Endothelial cell (in vitro differentiated cells): ENCODE data around the gene PRAME. TPM values are rescaled to one million over a fixed set of nuclear protein-coding genes. Genes with fewer than 3 reads are reported as not detected.
"Not testable (repeated sequence)": the region's sequence is repeated elsewhere in the genome, so short reads cannot be mapped to it uniquely, and the experiment has no call there.

Source experiments
- DNase-seq: peaks from one replicate; pipeline ENCODE4 v3.0.0; 2021; ENCODE audit warnings: low spot score
- H3K27ac Mint-ChIP-seq: one replicate; pipeline ENCODE4 v1.8.0; 2021; ENCODE audit warnings: mixed read lengths, inconsistent platforms; ENCODE audit not compliant: unreplicated experiment
- H3K27me3 Mint-ChIP-seq: one replicate; pipeline ENCODE4 v1.8.0; 2021; ENCODE audit warnings: mild to moderate bottlenecking, moderate library complexity, mixed read lengths, inconsistent platforms; ENCODE audit not compliant: unreplicated experiment
- H3K36me3 Mint-ChIP-seq: one replicate; pipeline ENCODE4 v1.8.0; 2021; ENCODE audit warnings: mild to moderate bottlenecking, low read depth, mixed read lengths, inconsistent platforms; ENCODE audit not compliant: unreplicated experiment
- H3K4me1 Mint-ChIP-seq: one replicate; pipeline ENCODE4 v1.8.0; 2021; ENCODE audit warnings: mild to moderate bottlenecking, mixed read lengths, inconsistent platforms; ENCODE audit not compliant: unreplicated experiment
- H3K4me3 Mint-ChIP-seq: one replicate; pipeline ENCODE4 v1.8.0; 2021; ENCODE audit warnings: mild to moderate bottlenecking, mixed read lengths, inconsistent platforms; ENCODE audit not compliant: unreplicated experiment
- H3K9me3 Mint-ChIP-seq: one replicate; pipeline ENCODE4 v1.8.0; 2021; ENCODE audit warnings: mixed read lengths, inconsistent platforms; ENCODE audit not compliant: unreplicated experiment
- total RNA-seq: library from RNA; stranded (reverse); fragmentation: NEBNext Ultra II Directional; extraction: Animal tissue kit (Norgen Biotek cat#: 25700); gene quantifications from one replicate; pipeline ENCODE4 v1.2.1, GENCODE V29; 2021; ENCODE audit not compliant: unreplicated experiment
- TF ChIP-seq, protein P1 (sequence below): fragments of 200-600 bp; sonication (generic); IDR thresholded peaks from one replicate; pipeline ENCODE4 v1.5.0; 2021; ENCODE audit warnings: antibody characterized with exemption; ENCODE audit not compliant: unreplicated experiment

Gene PRAME
- total RNA-seq, 1 donor from 2014 or later = not detected

DNA sequence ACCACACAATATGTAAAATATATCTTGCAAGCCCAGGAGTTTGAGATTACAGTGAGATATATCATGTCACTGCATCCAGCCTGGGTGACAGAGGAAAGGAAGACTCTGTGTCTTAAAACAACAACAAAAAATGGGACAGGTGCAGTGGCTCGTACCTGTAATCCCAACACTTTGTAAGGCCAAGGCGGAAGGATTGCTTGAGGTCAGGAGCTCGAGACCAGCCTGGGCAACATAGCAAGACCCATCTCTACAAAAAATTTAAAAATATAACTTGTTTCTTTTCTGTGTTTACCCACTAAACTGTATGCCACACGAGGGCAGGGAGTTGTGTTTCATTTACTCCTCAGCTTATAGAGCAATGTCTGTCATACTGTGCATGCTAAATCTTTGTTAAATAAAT lies 42.1 kb downstream of the PRAME start:
- no peaks in the 10 kb centered on the region for H3K27me3 Mint-ChIP-seq
- H3K36me3 Mint-ChIP-seq = no peaks in the 10 kb centered on the region
- H3K27ac Mint-ChIP-seq = no peak overlapping the region
- TF ChIP-seq, protein P1, sequence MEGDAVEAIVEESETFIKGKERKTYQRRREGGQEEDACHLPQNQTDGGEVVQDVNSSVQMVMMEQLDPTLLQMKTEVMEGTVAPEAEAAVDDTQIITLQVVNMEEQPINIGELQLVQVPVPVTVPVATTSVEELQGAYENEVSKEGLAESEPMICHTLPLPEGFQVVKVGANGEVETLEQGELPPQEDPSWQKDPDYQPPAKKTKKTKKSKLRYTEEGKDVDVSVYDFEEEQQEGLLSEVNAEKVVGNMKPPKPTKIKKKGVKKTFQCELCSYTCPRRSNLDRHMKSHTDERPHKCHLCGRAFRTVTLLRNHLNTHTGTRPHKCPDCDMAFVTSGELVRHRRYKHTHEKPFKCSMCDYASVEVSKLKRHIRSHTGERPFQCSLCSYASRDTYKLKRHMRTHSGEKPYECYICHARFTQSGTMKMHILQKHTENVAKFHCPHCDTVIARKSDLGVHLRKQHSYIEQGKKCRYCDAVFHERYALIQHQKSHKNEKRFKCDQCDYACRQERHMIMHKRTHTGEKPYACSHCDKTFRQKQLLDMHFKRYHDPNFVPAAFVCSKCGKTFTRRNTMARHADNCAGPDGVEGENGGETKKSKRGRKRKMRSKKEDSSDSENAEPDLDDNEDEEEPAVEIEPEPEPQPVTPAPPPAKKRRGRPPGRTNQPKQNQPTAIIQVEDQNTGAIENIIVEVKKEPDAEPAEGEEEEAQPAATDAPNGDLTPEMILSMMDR = no peak
- no peak overlapping the region for H3K4me3 Mint-ChIP-seq
- no peak for DNase-seq
- H3K4me1 Mint-ChIP-seq = peaks cover 13% of the 10 kb centered on the region
- no peaks in the 10 kb centered on the region for H3K9me3 Mint-ChIP-seq

DNA sequence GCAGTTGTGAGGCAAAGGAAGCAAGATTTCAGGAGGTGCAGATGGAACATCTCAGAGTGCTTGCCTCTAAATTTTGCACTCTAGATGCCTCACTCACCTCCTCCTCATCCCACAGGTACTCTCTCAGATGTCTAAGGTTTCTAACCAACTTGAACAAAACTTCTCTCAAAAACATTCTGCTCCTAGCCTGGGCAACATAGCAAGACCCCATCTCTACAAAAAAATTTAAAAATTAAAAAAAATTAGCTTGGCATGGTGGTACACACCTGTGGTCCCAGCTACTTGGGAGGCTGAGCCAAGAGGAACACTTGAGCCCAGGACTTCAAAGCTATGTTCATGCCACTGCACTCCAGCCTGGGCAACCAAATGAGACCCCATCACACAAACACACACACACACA lies 43.2 kb downstream of the PRAME start:
- TF ChIP-seq, protein P1 = no peak
- Mint-ChIP-seq H3K4me3 (no peak overlapping the region), H3K4me1 (peaks cover 3% of the 10 kb centered on the region), H3K27ac (no peak overlapping the region), H3K36me3 (peaks cover 4% of the 10 kb centered on the region), H3K9me3 (peaks cover 4% of the 10 kb centered on the region), H3K27me3 (no peaks in the 10 kb centered on the region)
- no peak for DNase-seq

DNA sequence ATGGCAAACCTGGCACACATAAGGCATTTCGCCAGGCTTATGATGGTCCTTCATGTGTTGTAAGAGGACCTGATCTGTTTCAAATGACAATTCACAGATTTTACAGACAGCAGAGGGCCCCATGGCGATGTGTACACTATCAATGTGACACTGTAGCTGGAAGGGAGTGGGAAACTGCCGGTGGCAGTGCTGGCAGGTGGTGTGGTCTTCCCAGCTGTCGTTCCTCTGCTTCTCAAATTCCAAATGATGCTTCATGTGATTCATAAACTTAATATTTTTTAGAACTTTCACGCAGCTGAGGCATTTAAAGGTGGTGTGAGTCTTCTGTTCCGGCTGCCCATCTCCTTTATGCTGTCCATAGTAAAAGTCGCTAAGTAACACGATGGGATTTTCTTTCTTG lies 44.6 kb downstream of the PRAME start:
- H3K27me3 Mint-ChIP-seq, H3K9me3 Mint-ChIP-seq, DNase-seq, H3K4me1 Mint-ChIP-seq, H3K4me3 Mint-ChIP-seq, H3K36me3 Mint-ChIP-seq, H3K27ac Mint-ChIP-seq: not testable (repeated sequence)

DNA sequence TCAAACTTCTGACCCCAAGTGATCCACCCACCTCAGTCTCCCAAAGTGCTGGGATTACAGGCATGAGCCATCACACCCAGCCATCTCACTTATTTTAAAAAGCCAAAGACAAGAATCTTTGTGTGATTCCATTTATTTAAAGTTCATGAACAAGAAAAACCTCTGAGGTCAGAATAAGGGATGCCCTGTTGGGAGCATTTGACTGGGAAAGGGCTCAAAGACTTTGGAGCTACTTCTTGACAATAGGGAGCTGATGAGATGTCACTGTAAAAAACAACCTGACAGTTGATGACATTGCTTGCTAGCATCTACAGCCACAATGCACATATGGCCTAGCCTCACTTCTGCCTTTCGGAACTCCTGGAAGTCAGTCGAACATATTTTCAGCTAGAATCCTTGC lies 45.4 kb downstream of the PRAME start:
- Mint-ChIP-seq H3K36me3 (peaks cover 4% of the 10 kb centered on the region), H3K9me3 (peaks cover 9% of the 10 kb centered on the region), H3K27me3 (no peaks in the 10 kb centered on the region), H3K27ac (no peak overlapping the region), H3K4me1 (no peaks in the 10 kb centered on the region), H3K4me3 (no peak overlapping the region)
- no peak for DNase-seq
- TF ChIP-seq, protein P1 = no peak

DNA sequence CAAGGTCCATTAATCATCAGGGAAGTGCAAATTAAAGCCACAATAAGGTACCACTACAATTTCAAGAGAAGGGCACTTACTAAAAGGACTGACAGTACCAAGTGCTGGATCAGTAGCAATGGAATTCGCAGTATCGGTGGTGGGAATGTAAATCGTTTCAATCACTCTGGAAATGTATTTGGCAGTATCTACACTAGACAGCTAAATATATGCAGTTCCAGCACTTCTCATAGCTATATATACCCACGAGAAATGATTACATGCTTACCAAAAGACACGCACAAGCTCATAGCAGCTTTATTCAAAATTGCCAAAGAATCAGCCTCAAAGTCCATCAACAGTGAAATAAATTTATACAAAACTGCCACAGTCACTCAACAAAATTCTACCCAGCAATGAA lies 46.1 kb downstream of the PRAME start:
- no peak overlapping the region for H3K4me3 Mint-ChIP-seq
- H3K9me3 Mint-ChIP-seq = peaks cover 9% of the 10 kb centered on the region
- peaks cover 4% of the 10 kb centered on the region for H3K36me3 Mint-ChIP-seq
- H3K27ac Mint-ChIP-seq = no peak overlapping the region
- H3K27me3 Mint-ChIP-seq = no peaks in the 10 kb centered on the region
- TF ChIP-seq, protein P1 = no peak
- DNase-seq = no peak
- H3K4me1 Mint-ChIP-seq = peaks cover 1% of the 10 kb centered on the region

DNA sequence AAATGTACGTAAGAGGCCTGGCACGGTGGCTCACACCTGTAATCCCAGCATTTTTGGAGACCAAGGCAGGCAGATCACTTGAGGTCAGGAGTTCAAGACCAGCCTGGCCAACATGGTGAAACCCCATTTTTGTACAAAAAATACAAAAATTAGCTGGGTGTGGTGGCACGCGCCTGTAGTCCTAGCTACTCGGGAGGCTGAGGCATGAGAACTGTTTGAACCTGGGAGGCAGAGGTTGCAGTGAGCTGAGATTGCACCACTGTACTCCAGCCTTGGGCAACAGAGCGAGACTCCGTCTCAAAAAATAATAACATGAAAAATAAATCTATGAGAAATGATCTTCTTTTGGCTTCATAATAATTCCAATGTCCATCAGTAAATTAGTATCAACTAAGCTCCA lies 48.2 kb downstream of the PRAME start:
- not testable (repeated sequence) for H3K4me1 Mint-ChIP-seq, H3K9me3 Mint-ChIP-seq, H3K27me3 Mint-ChIP-seq, H3K4me3 Mint-ChIP-seq, DNase-seq, H3K27ac Mint-ChIP-seq
- H3K36me3 Mint-ChIP-seq = peaks cover 10% of the 10 kb centered on the region

DNA sequence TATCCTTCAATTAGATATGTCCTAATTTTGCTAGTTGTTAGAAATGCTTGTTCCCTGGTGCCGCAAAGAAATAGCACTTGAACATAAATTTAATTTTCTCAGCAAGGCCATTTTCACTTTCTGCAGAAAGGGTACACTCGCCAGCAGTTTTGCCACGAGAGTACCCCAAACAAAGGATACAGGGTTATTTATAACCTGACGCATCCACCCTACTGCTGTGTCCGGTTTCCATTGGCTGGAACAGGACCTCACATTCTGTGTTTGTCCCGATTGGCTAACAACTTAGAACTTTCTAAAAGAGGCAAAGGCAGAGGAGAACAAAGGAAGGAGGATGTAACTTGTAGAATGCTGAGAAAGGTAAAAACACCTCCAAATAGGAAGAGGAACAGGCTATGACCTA lies 49.2 kb downstream of the PRAME start:
- not testable (repeated sequence) for H3K27me3 Mint-ChIP-seq, H3K27ac Mint-ChIP-seq, H3K9me3 Mint-ChIP-seq, H3K4me3 Mint-ChIP-seq, DNase-seq, H3K4me1 Mint-ChIP-seq
- peaks cover 13% of the 10 kb centered on the region for H3K36me3 Mint-ChIP-seq
